ENCODE results near the gene CNOT11.

- no peak for TF ChIP-seq CTCF (IDR thresholded peaks at IDR 0.05)
- no peak for TF ChIP-seq POLR2A (IDR thresholded peaks at IDR 0.05)
Measured at GRCh38 chr2:101234169-101234938, 18.3 kb upstream of the CNOT11 start.
